ENCODE results near the gene NUP93. TPM values are rescaled to one million over a fixed set of nuclear protein-coding genes. Genes with fewer than 3 reads are reported as not detected.

The NUP93 gene
- total and polyA plus RNA-seq, 9 of the 15 experiments (the other 6 are each of a cell fraction or from before 2014, with no cell fraction given): 92.0 to 162 (median 121) TPM

GRCh38 chr16:56882077-56882800 lies 152.3 kb downstream of the NUP93 start:
- in situ Hi-C loops (cut with MboI): no loop called here
- Histone ChIP-seq H2AFZ (ENCODE audit: low read depth, low read length) (no peak overlapping the region), H3K36me3 (ENCODE audit: control insufficient read depth, insufficient read depth, low read length) (no peaks in the 10 kb centered on the region), H3K9me1 (ENCODE audit: control insufficient read depth, insufficient read depth, low read length) (no peaks in the 10 kb centered on the region), H3K4me2 (ENCODE audit: insufficient read depth, low read length) (no peak overlapping the region), H4K20me1 (replicated peaks; ENCODE audit: control insufficient read depth, insufficient read depth, low read length) (no peaks in the 10 kb centered on the region; the same call in 1 of the 2 replicates), H3K9ac (ENCODE audit: insufficient read depth in 1 of 2, low read depth in 2 of 2, low read length in 2 of 2) (no peak overlapping the region), H3K27me3 (ENCODE audit: control insufficient read depth in 2 of 2, insufficient read depth in 2 of 2, low read length in 2 of 2) (peaks cover 12 to 38% of the 10 kb centered on the region in 2 experiments; a peak in 4 of 5 replicates), H3K4me1 (replicated peaks in 1 of 2; ENCODE audit: control insufficient read depth in 2 of 2, insufficient read depth in 2 of 2, low read length in 2 of 2) (peaks cover 0 to 17% of the 10 kb centered on the region in 2 experiments; a peak in 2 of 5 replicates), H3K4me3 (no peak overlapping the region), H3K79me2 (ENCODE audit: control insufficient read depth, insufficient read depth, low read length) (no peaks in the 10 kb centered on the region), H3K27ac (ENCODE audit: extremely low read depth, low read depth, low read length) (no peak overlapping the region), H3K9me3 (replicated peaks; ENCODE audit: control insufficient read depth, insufficient read depth, low read depth, low read length) (no peaks in the 10 kb centered on the region)
- ChIA-PET POLR2A (interaction anchor here (0.7 kb wide), 1 partner anchor 49 kb away, joined by 3 read pairs; no protein-coding TSS in a partner anchor), CTCF (ENCODE audit: low intra/inter-chr PET ratio) (no interaction called here)
- no peak for FAIRE-seq
- 4% methylated on average over 7 of the region's 8 CpGs for WGBS (ENCODE audit: insufficient coverage, low coverage, missing lambda C conversion rate)
- TF ChIP-seq ZNF239 (CRISPR knock-in tag; IDR thresholded peaks at IDR 0.05) (no peak), RBBP5 (IDR thresholded peaks at IDR 0.05; ENCODE audit: borderline replicate concordance, insufficient read depth, low read length, poor library complexity, severe bottlenecking) (no peak), MCM7 (IDR thresholded peaks at IDR 0.05) (no peak), MBD2 (IDR thresholded peaks at IDR 0.05; ENCODE audit: borderline replicate concordance, low read depth) (no peak), KDM1A (IDR thresholded peaks at IDR 0.05) (peak in 1 of 2 experiments; percentile 31; a peak in 1 of 4 replicates), ADNP (tag; IDR thresholded peaks at IDR 0.05) (0 out of 2 replicates have a peak, but pooled peaks have one; percentile 41), RBM25 (IDR thresholded peaks at IDR 0.05; ENCODE audit: low read depth, low read length, severe bottlenecking) (peak; percentile 84), BCOR (IDR thresholded peaks at IDR 0.05) (peak; percentile 40; the same call in 1 of the 2 replicates), RCOR1 (IDR thresholded peaks at IDR 0.05; ENCODE audit: borderline replicate concordance in 1 of 2, low read depth in 2 of 2, low read length in 2 of 2) (0 out of 4 replicates have a peak, but pooled peaks of 1 of the 2 experiments have one; percentile 29), MYBL2 (IDR thresholded peaks at IDR 0.05; ENCODE audit: low read depth) (no peak), MYBL2 (CRISPR knock-in tag; IDR thresholded peaks at IDR 0.05; ENCODE audit: borderline replicate concordance) (no peak), NFATC3 (IDR thresholded peaks at IDR 0.05) (no peak), NFXL1 (CRISPR knock-in tag; IDR thresholded peaks at IDR 0.05) (no peak), EGR1 (conservative IDR thresholded peaks at IDR 0.05) (no peak), SMARCA5 (IDR thresholded peaks at IDR 0.05) (peak; percentile 17; the same call in 1 of the 2 replicates), ZNF347 (CRISPR knock-in tag; IDR thresholded peaks at IDR 0.05; ENCODE audit: low read depth) (no peak), PML (IDR thresholded peaks at IDR 0.05; ENCODE audit: low read length) (no peak)
- intact Hi-C loops (cut with micrococcal nuclease): no loop called here
- BruUV-seq (replicated peaks): no TSS peak
- no peak for ATAC-seq
- DNase-seq (ENCODE audit: extremely low read depth in 1 of 4, low spot score in 3 of 4): no peak

All from K562 (cell line).